Measurements from ENCODE around the gene SF3B6. TPM values are rescaled to one million over a fixed set of nuclear protein-coding genes. Genes with fewer than 3 reads are reported as not detected.
A peak's percentile ranks its signal among the peaks of the same experiment; 100 is the strongest.
"Not testable (repeated sequence)": the region's sequence is repeated elsewhere in the genome, so short reads cannot be mapped to it uniquely, and the experiment has no call there.

Gene SF3B6
- total and polyA plus RNA-seq, 12 donors: 29.2 to 81.7 (median 57.4) TPM

GRCh38 chr2:24115057-24115456 lies 38.9 kb upstream of the SF3B6 start:
- no peak for ATAC-seq
- intact Hi-C loops (cut with DNase I): no loop called here
- H3K27ac ChIP-seq: no peak overlapping the region

GRCh38 chr2:24111407-24111901 lies 35.3 kb upstream of the SF3B6 start:
- H3K27ac ChIP-seq: peak overlapping the region in 6 of 10 donors; percentile 10 to 59 (median 16)
- peak in 7 of 8 donors; percentile 43 to 83 (median 64) for ATAC-seq

More at GRCh38 chr2:24115057-24115456, 38.9 kb upstream of the SF3B6 start:
- peaks cover 0 to 11% (median 0%) of the 10 kb centered on the region in 11 donors for H3K9me3 ChIP-seq
- no peak for TF ChIP-seq CTCF (IDR thresholded peaks at IDR 0.05)
- peaks cover 0 to 12% (median 0%) of the 10 kb centered on the region in 9 donors for H3K4me1 ChIP-seq
- peaks cover 0 to 10% (median 0%) of the 10 kb centered on the region in 9 donors for H3K36me3 ChIP-seq
- H3K4me3 ChIP-seq: no peak overlapping the region
- 39 to 40% methylated on average over 2 of the region's 2 CpGs for WGBS, 2 donors
- H3K27me3 ChIP-seq: no peaks in the 10 kb centered on the region
- DNase-seq: no peak

GRCh38 chr2:24110660-24111303 lies 34.7 kb upstream of the SF3B6 start:
- WGBS, 2 donors: 78 to 85% methylated on average over 7 of the region's 7 CpGs
- DNase-seq (no peak), ATAC-seq (peak in 5 of 8 donors; percentile 14 to 33 (median 30))
- H3K36me3 ChIP-seq: peaks cover 0 to 10% (median 0%) of the 10 kb centered on the region in 9 donors
- peaks cover 0 to 29% (median 0%) of the 10 kb centered on the region in 11 donors for H3K9me3 ChIP-seq
- no peak overlapping the region for H3K4me3 ChIP-seq
- peaks cover 0 to 12% (median 0%) of the 10 kb centered on the region in 9 donors for H3K4me1 ChIP-seq
- intact Hi-C loops (cut with DNase I): no loop called here
- no peak for TF ChIP-seq CTCF (IDR thresholded peaks at IDR 0.05)
- peak overlapping the region in 3 of 10 donors; percentile 12 to 59 (median 17) for H3K27ac ChIP-seq
- no peaks in the 10 kb centered on the region for H3K27me3 ChIP-seq

More at GRCh38 chr2:24111407-24111901, 35.3 kb upstream of the SF3B6 start:
- Histone ChIP-seq H3K36me3 (peaks cover 0 to 10% (median 0%) of the 10 kb centered on the region in 9 donors), H3K4me1 (peaks cover 0 to 12% (median 0%) of the 10 kb centered on the region in 9 donors), H3K4me3 (no peak overlapping the region), H3K27me3 (no peaks in the 10 kb centered on the region), H3K9me3 (peaks cover 0 to 29% (median 0%) of the 10 kb centered on the region in 11 donors)
- TF ChIP-seq CTCF (IDR thresholded peaks at IDR 0.05): no peak
- 38 to 46% methylated on average over 2 of the region's 2 CpGs for WGBS, 2 donors
- intact Hi-C loops (cut with DNase I): no loop called here
- no peak for DNase-seq

GRCh38 chr2:24109431-24109830 lies 33.3 kb upstream of the SF3B6 start:
- H3K36me3 ChIP-seq; intact Hi-C loops (cut with DNase I); DNase-seq; H3K4me3 ChIP-seq; H3K27me3 ChIP-seq; H3K27ac ChIP-seq; ATAC-seq: not testable (repeated sequence)
- WGBS, 2 donors: 98 to 100% methylated on average over 1 of the region's 1 CpG
- Histone ChIP-seq H3K9me3 (peaks cover 0 to 23% (median 0%) of the 10 kb centered on the region in 11 donors), H3K4me1 (peaks cover 0 to 12% (median 0%) of the 10 kb centered on the region in 9 donors)

GRCh38 chr2:24107336-24107735 lies 31.2 kb upstream of the SF3B6 start:
- ATAC-seq: no peak
- intact Hi-C loops (cut with DNase I): no loop called here
- Histone ChIP-seq H3K27ac (no peak overlapping the region), H3K9me3 (peaks cover 0 to 19% (median 0%) of the 10 kb centered on the region in 11 donors), H3K36me3 (peaks cover 0 to 13% (median 0%) of the 10 kb centered on the region in 9 donors), H3K4me1 (peaks cover 0 to 12% (median 0%) of the 10 kb centered on the region in 9 donors), H3K4me3 (no peak overlapping the region), H3K27me3 (no peaks in the 10 kb centered on the region)
- DNase-seq: no peak
- whole genome bisulfite sequencing, 2 donors: 53 to 100% methylated on average over 1 of the region's 1 CpG
- no peak for TF ChIP-seq CTCF (IDR thresholded peaks at IDR 0.05)
